Thyroid gland (tissue), 4 donors: ENCODE results near the gene CRYAB.

Source experiments
- POLR2A ChIP-seq, 2 donors: fragments of 450-650 bp; IDR thresholded peaks; one replicate each; pipeline ENCODE4 v1.6.1; 2017; ENCODE audit warnings: antibody characterized with exemption in 2 of 2, mild to moderate bottlenecking in 2 of 2, moderate library complexity in 1 of 2
- TF ChIP-seq, protein P1 (sequence below), 6 experiments: fragments of 200-600 bp in 3 of 6; fragments of 450-650 bp in 3 of 6; sonication (generic) in 3 of 6; IDR thresholded peaks; one replicate each; pipeline ENCODE4 v1.5.1; 2016 to 2019; ENCODE audit warnings: antibody characterized with exemption in 6 of 6, mild to moderate bottlenecking in 2 of 6, inconsistent platforms in 1 of 6, moderate library complexity in 1 of 6

DNA sequence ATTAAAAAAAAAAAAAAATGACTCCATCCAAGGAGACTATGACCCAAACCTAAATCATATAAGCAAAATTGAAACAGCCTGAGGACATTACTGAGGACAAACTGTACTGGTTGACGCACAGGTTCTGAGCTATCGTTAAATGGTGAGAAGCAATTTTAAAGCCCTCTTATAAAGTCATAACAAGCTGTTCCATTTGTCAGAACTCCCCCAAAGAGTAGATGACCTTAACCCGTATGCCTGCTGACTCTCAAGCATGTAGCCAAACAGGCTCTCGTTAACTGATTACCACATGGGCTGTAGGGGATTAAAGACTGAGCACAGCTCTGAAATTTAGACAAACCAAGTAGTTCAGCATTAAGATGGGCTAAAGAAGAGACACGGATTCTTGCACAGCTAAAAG, 2.2 kb downstream of the CRYAB start:
- TF ChIP-seq POLR2A (IDR thresholded peaks at IDR 0.05): no peak
- TF ChIP-seq, protein P1, sequence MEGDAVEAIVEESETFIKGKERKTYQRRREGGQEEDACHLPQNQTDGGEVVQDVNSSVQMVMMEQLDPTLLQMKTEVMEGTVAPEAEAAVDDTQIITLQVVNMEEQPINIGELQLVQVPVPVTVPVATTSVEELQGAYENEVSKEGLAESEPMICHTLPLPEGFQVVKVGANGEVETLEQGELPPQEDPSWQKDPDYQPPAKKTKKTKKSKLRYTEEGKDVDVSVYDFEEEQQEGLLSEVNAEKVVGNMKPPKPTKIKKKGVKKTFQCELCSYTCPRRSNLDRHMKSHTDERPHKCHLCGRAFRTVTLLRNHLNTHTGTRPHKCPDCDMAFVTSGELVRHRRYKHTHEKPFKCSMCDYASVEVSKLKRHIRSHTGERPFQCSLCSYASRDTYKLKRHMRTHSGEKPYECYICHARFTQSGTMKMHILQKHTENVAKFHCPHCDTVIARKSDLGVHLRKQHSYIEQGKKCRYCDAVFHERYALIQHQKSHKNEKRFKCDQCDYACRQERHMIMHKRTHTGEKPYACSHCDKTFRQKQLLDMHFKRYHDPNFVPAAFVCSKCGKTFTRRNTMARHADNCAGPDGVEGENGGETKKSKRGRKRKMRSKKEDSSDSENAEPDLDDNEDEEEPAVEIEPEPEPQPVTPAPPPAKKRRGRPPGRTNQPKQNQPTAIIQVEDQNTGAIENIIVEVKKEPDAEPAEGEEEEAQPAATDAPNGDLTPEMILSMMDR (IDR thresholded peaks at IDR 0.05): no peak
